Stimulated activated CD8-positive, alpha-beta memory T cell treated with anti-CD3 and anti-CD28 coated beads, Interleukin-2, amount 100 ng/mL, for 1 hour (primary cell): Measurements from ENCODE around the gene UBE2V1.
"Not testable (repeated sequence)": the region's sequence is repeated elsewhere in the genome, so short reads cannot be mapped to it uniquely, and the experiment has no call there.

Experiments used
- DNase-seq, 2 donors: peaks; one replicate each; pipeline ENCODE4 v3.0.0-alpha.2; 2020; ENCODE audit warnings: low read depth in 2 of 2

UBE2V1 gene

GRCh38 chr20:50112512-50113419 lies at the start of gene UBE2V1:
TSS of gene UBE2V1 (minus strand) at chr20:50113150. CDS start at chr20:50113128, 22 bp downstream.
- DNase-seq: peak; percentile 76 to 82

GRCh38 chr20:50161494-50161893 lies 48.5 kb upstream of the UBE2V1 start:
- not testable (repeated sequence) for DNase-seq

- peak; percentile 69 for DNase-seq
Measured at GRCh38 chr20:50153500-50154377, 40.8 kb upstream of the UBE2V1 start, which contains the start of gene PEDS1. TSS of gene PEDS1 (minus strand) at chr20:50153723. CDS start at chr20:50153637, 86 bp downstream.

- DNase-seq: no peak
Measured at GRCh38 chr20:50153153-50153499, 40.2 kb upstream of the UBE2V1 start.

- DNase-seq: no peak
Measured at GRCh38 chr20:50152394-50153152, 39.6 kb upstream of the UBE2V1 start.

- DNase-seq: no peak
Measured at GRCh38 chr20:50151034-50151743, 38.2 kb upstream of the UBE2V1 start.

- DNase-seq: no peak
Measured at GRCh38 chr20:50149481-50150254, 36.7 kb upstream of the UBE2V1 start.

- peak; percentile 43 to 52 for DNase-seq
Measured at GRCh38 chr20:50146732-50147662, 34.0 kb upstream of the UBE2V1 start.

- DNase-seq: no peak
Measured at GRCh38 chr20:50146214-50146613, 33.3 kb upstream of the UBE2V1 start.

GRCh38 chr20:50145566-50145965 lies 32.6 kb upstream of the UBE2V1 start:
- no peak for DNase-seq

GRCh38 chr20:50144362-50144761 lies 31.4 kb upstream of the UBE2V1 start:
- no peak for DNase-seq

- DNase-seq: no peak
Measured at GRCh38 chr20:50142812-50143211, 29.9 kb upstream of the UBE2V1 start.

- DNase-seq: no peak
Measured at GRCh38 chr20:50141811-50142561, 29.0 kb upstream of the UBE2V1 start.

- no peak for DNase-seq
Measured at GRCh38 chr20:50141018-50141675, 28.2 kb upstream of the UBE2V1 start.

- DNase-seq: no peak
Measured at GRCh38 chr20:50140339-50140859, 27.4 kb upstream of the UBE2V1 start.

- no peak for DNase-seq
Measured at GRCh38 chr20:50138479-50139393, 25.8 kb upstream of the UBE2V1 start.

- no peak for DNase-seq
Measured at GRCh38 chr20:50138120-50138478, 25.1 kb upstream of the UBE2V1 start.
